Keratinocyte (primary cell): ENCODE results near the gene KARS1. TPM values are rescaled to one million over a fixed set of nuclear protein-coding genes. Genes with fewer than 3 reads are reported as not detected.

Experiments used
- DNase-seq: peaks from one replicate; pipeline ENCODE4 v3.0.0-alpha.2; 2011; ENCODE audit warnings: low read depth, missing footprints, low spot score
- FAIRE-seq: peaks from 2 replicates; lab custom pipeline; 2011; peaks lifted over from hg19 to GRCh38; lab: Jason Lieb, UNC
- H2AFZ ChIP-seq: 2 replicates; pipeline ENCODE4 v1.6.0; 2012; ENCODE audit warnings: low read length, control low read depth, inconsistent platforms; ENCODE audit not compliant: control insufficient read depth
- H3K27ac ChIP-seq: 2 replicates; pipeline ENCODE4 v1.5.1; 2011; ENCODE audit warnings: low read length; ENCODE audit not compliant: control insufficient read depth, insufficient read depth
- H3K27me3 ChIP-seq: 3 replicates; pipeline ENCODE4 v1.6.0; 2011; ENCODE audit warnings: low read length; ENCODE audit not compliant: control insufficient read depth, insufficient read depth; ENCODE audit errors: extremely low read depth
- H3K36me3 ChIP-seq, 2 experiments: 2 replicates in 1 of 2; 3 replicates in 1 of 2; pipeline ENCODE4 v1.5.1; 2011; ENCODE audit warnings: low read length in 2 of 2, mild to moderate bottlenecking in 1 of 2; ENCODE audit not compliant: control insufficient read depth in 2 of 2, insufficient read depth in 2 of 2; ENCODE audit errors: extremely low read depth in 1 of 2
- H3K4me1 ChIP-seq: 3 replicates; pipeline ENCODE4 v1.5.1; 2011; ENCODE audit warnings: low read length; ENCODE audit not compliant: control insufficient read depth, insufficient read depth; ENCODE audit errors: extremely low read depth
- H3K4me2 ChIP-seq: 3 replicates; pipeline ENCODE4 v1.6.0; 2011; ENCODE audit warnings: low read depth, low read length; ENCODE audit not compliant: control insufficient read depth, insufficient read depth; ENCODE audit errors: extremely low read depth
- H3K4me3 ChIP-seq, 3 experiments: fragments of 200-600 bp in 1 of 3; sonication (generic) in 1 of 3; 2 replicates in 2 of 3; 3 replicates in 1 of 3; pipeline ENCODE4 v1.5.1; 2011 to 2016; ENCODE audit warnings: low read length in 3 of 3, mild to moderate bottlenecking in 3 of 3, control low read depth in 2 of 3, inconsistent platforms in 1 of 3, low read depth in 1 of 3, mixed read lengths in 1 of 3, mixed run types in 1 of 3, moderate library complexity in 1 of 3; ENCODE audit not compliant: control insufficient read depth in 2 of 3, insufficient read depth in 2 of 3; ENCODE audit errors: extremely low read depth in 1 of 3
- H3K79me2 ChIP-seq: 2 replicates; pipeline ENCODE4 v1.6.0; 2012; ENCODE audit warnings: low read length; ENCODE audit not compliant: control insufficient read depth, insufficient read depth
- H3K9ac ChIP-seq: 3 replicates; pipeline ENCODE4 v1.6.0; 2011; ENCODE audit warnings: low read length; ENCODE audit not compliant: control insufficient read depth, insufficient read depth; ENCODE audit errors: extremely low read depth
- H3K9me1 ChIP-seq: 3 replicates; pipeline ENCODE4 v1.6.0; 2011; ENCODE audit warnings: low read length; ENCODE audit not compliant: control insufficient read depth, insufficient read depth; ENCODE audit errors: extremely low read depth
- H3K9me3 ChIP-seq: 2 replicates; pipeline ENCODE4 v1.5.1; 2012; ENCODE audit warnings: low read depth, low read length; ENCODE audit not compliant: control insufficient read depth
- H4K20me1 ChIP-seq: 3 replicates; pipeline ENCODE4 v1.6.0; 2011; ENCODE audit warnings: low read length; ENCODE audit not compliant: control insufficient read depth, insufficient read depth; ENCODE audit errors: extremely low read depth
- EZH2 ChIP-seq: IDR thresholded peaks from one replicate; pipeline ENCODE4 v1.6.1; 2012; ENCODE audit warnings: inconsistent platforms, mild to moderate bottlenecking, low read length, moderate library complexity
- dilution Hi-C: fragments of 300-500 bp; cut with MboI; formaldehyde crosslinking; loops from one replicate; pipeline ENCODE4 v1.7.0; 2020; ENCODE audit warnings: low sequenced_read_pairs; ENCODE audit not compliant: extremely low pct_ligation_motif_present
- polyA plus RNA-seq, 5 experiments: library from polyadenylated mRNA; depleted of rRNA in 3 of 5; stranded (reverse) in 3 of 5; stranded (forward) in 1 of 5; unstranded in 1 of 5; fragments of >200 nt; gene quantifications; 1 replicate in 1 of 5; 2 replicates in 3 of 5; 3 replicates in 1 of 5; pipeline versions ENCODE4 v1.2.1 to v1.2.3, GENCODE V29; 2011 to 2012; ENCODE audit warnings: missing spikeins in 2 of 5, low read depth in 1 of 5, low replicate concordance in 1 of 5
- TF ChIP-seq, protein P1 (sequence below), 3 experiments: IDR thresholded peaks in 1 of 3; conservative IDR thresholded peaks in 1 of 3; optimal IDR thresholded peaks in 1 of 3; 2 replicates in 2 of 3; 3 replicates in 1 of 3; pipeline versions ENCODE3 to v1.5.1; 2011; ENCODE audit warnings: low read length in 3 of 3, mild to moderate bottlenecking in 3 of 3, moderate library complexity in 2 of 3, control low read depth in 1 of 3, inconsistent platforms in 1 of 3; ENCODE audit not compliant: insufficient read depth in 2 of 3; ENCODE audit errors: extremely low read depth in 1 of 3

Gene KARS1
- polyA plus RNA-seq, 1 donor (not counting 4 experiments of a cell fraction or from before 2014, with no cell fraction given), result 206 TPM

DNA sequence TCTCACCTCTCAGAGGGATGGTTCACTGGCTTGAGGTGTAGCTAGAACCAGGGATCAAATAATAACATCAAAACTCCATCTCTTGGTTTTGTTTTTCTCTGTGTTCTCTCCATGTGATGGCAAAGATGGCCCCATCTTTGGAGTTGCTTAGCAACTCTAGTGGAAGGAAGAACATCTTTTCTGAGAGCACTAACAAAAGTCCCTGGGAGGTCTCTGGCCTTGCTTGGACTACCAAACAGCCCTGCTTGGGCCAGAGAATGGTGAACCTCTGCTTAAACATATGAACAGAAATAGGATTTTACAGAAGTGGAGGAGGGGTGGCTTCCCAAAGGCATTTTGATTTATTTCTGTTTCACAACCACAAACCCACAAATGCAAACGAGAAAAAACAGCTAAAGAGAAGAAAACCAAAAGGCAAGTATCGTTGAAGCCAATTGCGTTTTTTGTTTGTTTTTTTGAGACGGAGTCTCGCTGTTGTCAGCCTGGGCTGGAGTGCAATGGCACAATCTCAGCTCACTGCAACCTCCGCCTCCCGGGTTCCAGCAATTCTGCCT lies 68.1 kb downstream of the KARS1 start:
- Histone ChIP-seq H3K27ac (no peak overlapping the region), H3K4me3 (no peak overlapping the region), H4K20me1 (no peaks in the 10 kb centered on the region), H3K79me2 (no peaks in the 10 kb centered on the region), H3K4me1 (no peaks in the 10 kb centered on the region), H3K9ac (no peak overlapping the region), H3K36me3 (peaks cover 6 to 12% of the 10 kb centered on the region in 2 experiments), H2AFZ (no peak overlapping the region), H3K9me3 (no peaks in the 10 kb centered on the region), H3K4me2 (no peak overlapping the region), H3K9me1 (no peaks in the 10 kb centered on the region), H3K27me3 (no peaks in the 10 kb centered on the region)
- TF ChIP-seq, protein P1, sequence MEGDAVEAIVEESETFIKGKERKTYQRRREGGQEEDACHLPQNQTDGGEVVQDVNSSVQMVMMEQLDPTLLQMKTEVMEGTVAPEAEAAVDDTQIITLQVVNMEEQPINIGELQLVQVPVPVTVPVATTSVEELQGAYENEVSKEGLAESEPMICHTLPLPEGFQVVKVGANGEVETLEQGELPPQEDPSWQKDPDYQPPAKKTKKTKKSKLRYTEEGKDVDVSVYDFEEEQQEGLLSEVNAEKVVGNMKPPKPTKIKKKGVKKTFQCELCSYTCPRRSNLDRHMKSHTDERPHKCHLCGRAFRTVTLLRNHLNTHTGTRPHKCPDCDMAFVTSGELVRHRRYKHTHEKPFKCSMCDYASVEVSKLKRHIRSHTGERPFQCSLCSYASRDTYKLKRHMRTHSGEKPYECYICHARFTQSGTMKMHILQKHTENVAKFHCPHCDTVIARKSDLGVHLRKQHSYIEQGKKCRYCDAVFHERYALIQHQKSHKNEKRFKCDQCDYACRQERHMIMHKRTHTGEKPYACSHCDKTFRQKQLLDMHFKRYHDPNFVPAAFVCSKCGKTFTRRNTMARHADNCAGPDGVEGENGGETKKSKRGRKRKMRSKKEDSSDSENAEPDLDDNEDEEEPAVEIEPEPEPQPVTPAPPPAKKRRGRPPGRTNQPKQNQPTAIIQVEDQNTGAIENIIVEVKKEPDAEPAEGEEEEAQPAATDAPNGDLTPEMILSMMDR (optimal IDR thresholded peaks at IDR 0.05 in 1 of 3, IDR thresholded peaks at IDR 0.05 in 1 of 3, conservative IDR thresholded peaks at IDR 0.05 in 1 of 3; ENCODE audit: extremely low read depth in 1 of 3, insufficient read depth in 2 of 3, low read length in 3 of 3), result no peak
- TF ChIP-seq EZH2, result no peak
- dilution Hi-C loops, result no loop called here
- no peak for FAIRE-seq
- no peak for DNase-seq

DNA sequence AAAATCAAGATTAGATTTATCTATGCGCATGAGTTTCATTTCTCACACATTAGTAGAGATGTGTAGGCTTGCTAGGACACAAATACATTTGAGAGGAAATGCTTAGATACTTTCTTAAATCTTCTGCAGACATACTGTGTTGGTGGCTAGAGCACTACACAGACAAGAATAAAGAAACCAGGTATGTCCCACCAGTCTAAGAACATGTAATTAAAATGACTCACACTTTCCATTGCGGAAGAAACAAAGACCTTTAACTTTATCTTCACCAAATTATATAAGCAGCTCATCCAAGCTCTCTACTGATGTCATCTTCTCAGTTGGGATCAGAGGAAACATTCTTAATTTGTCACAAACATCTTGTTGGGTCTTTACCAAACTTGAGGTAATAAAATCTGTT lies 68.7 kb downstream of the KARS1 start:
- Histone ChIP-seq H3K4me3 (no peak overlapping the region), H3K9ac (no peak overlapping the region), H3K4me2 (no peak overlapping the region), H3K9me1 (no peaks in the 10 kb centered on the region), H4K20me1 (no peaks in the 10 kb centered on the region), H3K79me2 (no peaks in the 10 kb centered on the region), H3K4me1 (no peaks in the 10 kb centered on the region), H3K36me3 (peaks cover 9 to 16% of the 10 kb centered on the region in 2 experiments), H3K27me3 (no peaks in the 10 kb centered on the region), H3K9me3 (no peaks in the 10 kb centered on the region), H3K27ac (no peak overlapping the region), H2AFZ (no peak overlapping the region)
- FAIRE-seq, result no peak
- TF ChIP-seq EZH2, result no peak
- TF ChIP-seq, protein P1 (optimal IDR thresholded peaks at IDR 0.05 in 1 of 3, IDR thresholded peaks at IDR 0.05 in 1 of 3, conservative IDR thresholded peaks at IDR 0.05 in 1 of 3; ENCODE audit: extremely low read depth in 1 of 3, insufficient read depth in 2 of 3, low read length in 3 of 3), result no peak
- no peak for DNase-seq
- dilution Hi-C loops, result no loop called here
